Coronary artery (tissue), 2 donors: ENCODE data around the gene LDLRAD4.
A peak's percentile ranks its signal among the peaks of the same experiment; 100 is the strongest.

Source experiments
- DNase-seq: peaks from one replicate; pipeline ENCODE4 v3.0.0-alpha.2; 2017; ENCODE audit warnings: low spot score
- H3K27ac ChIP-seq, 2 donors: fragments of 200-600 bp; sonication (generic); one replicate each; pipeline ENCODE4 v1.5.1; 2016 to 2019
- H3K4me3 ChIP-seq: fragments of 200-600 bp; sonication (generic); 2 replicates; pipeline ENCODE4 v1.5.1; 2016; ENCODE audit warnings: mild to moderate bottlenecking, moderate library complexity
- TF ChIP-seq, protein P1 (sequence below): fragments of 200-600 bp; sonication (generic); IDR thresholded peaks from one replicate; pipeline ENCODE4 v1.5.1; 2019; ENCODE audit warnings: antibody characterized with exemption

LDLRAD4 gene

GRCh38 chr18:13376841-13377351 lies 158.3 kb downstream of the LDLRAD4 start:
- peak overlapping the region in 1 of 2 donors; percentile 29 for H3K27ac ChIP-seq
- no peak overlapping the region for H3K4me3 ChIP-seq
- TF ChIP-seq, protein P1, sequence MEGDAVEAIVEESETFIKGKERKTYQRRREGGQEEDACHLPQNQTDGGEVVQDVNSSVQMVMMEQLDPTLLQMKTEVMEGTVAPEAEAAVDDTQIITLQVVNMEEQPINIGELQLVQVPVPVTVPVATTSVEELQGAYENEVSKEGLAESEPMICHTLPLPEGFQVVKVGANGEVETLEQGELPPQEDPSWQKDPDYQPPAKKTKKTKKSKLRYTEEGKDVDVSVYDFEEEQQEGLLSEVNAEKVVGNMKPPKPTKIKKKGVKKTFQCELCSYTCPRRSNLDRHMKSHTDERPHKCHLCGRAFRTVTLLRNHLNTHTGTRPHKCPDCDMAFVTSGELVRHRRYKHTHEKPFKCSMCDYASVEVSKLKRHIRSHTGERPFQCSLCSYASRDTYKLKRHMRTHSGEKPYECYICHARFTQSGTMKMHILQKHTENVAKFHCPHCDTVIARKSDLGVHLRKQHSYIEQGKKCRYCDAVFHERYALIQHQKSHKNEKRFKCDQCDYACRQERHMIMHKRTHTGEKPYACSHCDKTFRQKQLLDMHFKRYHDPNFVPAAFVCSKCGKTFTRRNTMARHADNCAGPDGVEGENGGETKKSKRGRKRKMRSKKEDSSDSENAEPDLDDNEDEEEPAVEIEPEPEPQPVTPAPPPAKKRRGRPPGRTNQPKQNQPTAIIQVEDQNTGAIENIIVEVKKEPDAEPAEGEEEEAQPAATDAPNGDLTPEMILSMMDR = no peak
- DNase-seq = peak; percentile 68

GRCh38 chr18:13377496-13377895 lies 158.9 kb downstream of the LDLRAD4 start:
- Histone ChIP-seq H3K27ac (no peak overlapping the region), H3K4me3 (no peak overlapping the region)
- DNase-seq = peak; percentile 69
- TF ChIP-seq, protein P1 = no peak

GRCh38 chr18:13378150-13378549 lies 159.6 kb downstream of the LDLRAD4 start:
- Histone ChIP-seq H3K4me3 (no peak overlapping the region), H3K27ac (peak overlapping the region in 1 of 2 donors; percentile 50)
- DNase-seq = peak; percentile 73
- TF ChIP-seq, protein P1 = no peak

- H3K4me3 ChIP-seq = no peak overlapping the region
- H3K27ac ChIP-seq = peak overlapping the region; percentile 18 to 68
- peak; percentile 71 for DNase-seq
- TF ChIP-seq, protein P1 = no peak
Observed at GRCh38 chr18:13379062-13379865, 160.7 kb downstream of the LDLRAD4 start.

DNA sequence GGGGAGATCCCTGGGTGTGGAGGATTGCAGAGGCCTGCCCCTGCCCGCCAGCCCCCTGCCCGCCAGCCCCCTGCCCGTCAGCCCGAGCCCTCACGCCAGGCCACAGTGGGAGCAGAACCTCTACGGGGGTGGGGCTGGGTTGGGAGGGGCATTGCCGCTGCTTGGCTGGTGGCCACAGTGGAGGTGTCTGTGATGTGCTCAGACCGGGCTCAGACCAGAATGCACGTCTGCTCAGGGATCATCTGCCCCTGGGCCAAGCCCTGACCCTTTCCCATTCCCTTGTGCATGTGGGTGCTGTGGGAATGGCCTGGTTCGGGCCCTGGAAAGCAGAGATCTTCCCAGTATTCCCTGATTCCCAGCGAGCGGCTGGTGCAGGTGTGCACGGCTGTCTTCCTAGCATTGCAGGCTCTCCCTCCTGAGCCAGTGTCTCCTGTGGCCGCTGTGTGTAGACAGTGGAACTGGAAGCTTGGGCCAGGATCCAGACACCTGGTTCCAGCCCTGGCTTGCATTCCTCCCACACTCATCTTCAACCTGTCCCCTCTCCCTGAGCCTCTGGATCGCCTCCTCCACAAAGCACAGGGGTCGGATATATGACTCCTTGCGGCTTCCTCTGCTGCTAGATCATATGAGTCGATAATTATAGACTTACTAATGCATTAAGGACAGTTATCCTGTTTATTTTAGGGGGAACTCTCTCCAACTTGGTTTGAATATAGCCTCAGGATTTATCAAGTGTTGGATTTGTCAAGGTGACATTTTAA lies 161.6 kb downstream of the LDLRAD4 start:
- TF ChIP-seq, protein P1 = no peak

GRCh38 chr18:13380691-13381070 lies 162.1 kb downstream of the LDLRAD4 start:
- Histone ChIP-seq H3K4me3 (no peak overlapping the region), H3K27ac (peak overlapping the region in 1 of 2 donors; percentile 90)
- TF ChIP-seq, protein P1 = no peak
- no peak for DNase-seq

More for the DNA sequence above, 161.6 kb downstream of the LDLRAD4 start:
- H3K27ac ChIP-seq = peak overlapping the region; percentile 18 to 68
- peak; percentile 70 for DNase-seq
- no peak overlapping the region for H3K4me3 ChIP-seq
